Measurements from ENCODE around the gene C2.

DNA sequence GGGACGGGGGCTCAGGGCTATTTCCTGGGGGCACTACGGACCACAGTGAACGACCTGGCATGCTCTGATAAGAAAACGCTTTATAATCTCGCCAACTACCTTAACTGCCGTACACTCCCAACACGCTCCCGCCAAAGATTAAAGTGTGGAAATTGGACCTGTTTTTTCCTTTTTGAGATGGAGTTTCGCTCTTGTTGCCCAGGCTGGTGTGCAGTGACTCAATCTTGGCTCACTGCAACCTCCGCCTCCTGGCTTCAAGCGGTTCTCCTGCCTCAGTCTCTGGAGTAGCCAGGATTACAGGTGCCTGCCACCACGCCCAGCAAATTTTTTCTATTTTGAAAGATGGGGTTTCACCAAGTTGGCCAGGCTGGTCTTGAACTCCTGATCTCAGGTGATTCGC is 48.4 kb upstream of the C2 start:
- TF ChIP-seq, protein P1, sequence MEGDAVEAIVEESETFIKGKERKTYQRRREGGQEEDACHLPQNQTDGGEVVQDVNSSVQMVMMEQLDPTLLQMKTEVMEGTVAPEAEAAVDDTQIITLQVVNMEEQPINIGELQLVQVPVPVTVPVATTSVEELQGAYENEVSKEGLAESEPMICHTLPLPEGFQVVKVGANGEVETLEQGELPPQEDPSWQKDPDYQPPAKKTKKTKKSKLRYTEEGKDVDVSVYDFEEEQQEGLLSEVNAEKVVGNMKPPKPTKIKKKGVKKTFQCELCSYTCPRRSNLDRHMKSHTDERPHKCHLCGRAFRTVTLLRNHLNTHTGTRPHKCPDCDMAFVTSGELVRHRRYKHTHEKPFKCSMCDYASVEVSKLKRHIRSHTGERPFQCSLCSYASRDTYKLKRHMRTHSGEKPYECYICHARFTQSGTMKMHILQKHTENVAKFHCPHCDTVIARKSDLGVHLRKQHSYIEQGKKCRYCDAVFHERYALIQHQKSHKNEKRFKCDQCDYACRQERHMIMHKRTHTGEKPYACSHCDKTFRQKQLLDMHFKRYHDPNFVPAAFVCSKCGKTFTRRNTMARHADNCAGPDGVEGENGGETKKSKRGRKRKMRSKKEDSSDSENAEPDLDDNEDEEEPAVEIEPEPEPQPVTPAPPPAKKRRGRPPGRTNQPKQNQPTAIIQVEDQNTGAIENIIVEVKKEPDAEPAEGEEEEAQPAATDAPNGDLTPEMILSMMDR (IDR thresholded peaks at IDR 0.05; ENCODE audit: low read depth, low read length) = no peak
- TF ChIP-seq POLR2A (IDR thresholded peaks at IDR 0.05; ENCODE audit: extremely low read depth, insufficient read length) = no peak
- TF ChIP-seq, protein P2, sequence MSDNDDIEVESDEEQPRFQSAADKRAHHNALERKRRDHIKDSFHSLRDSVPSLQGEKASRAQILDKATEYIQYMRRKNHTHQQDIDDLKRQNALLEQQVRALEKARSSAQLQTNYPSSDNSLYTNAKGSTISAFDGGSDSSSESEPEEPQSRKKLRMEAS (IDR thresholded peaks at IDR 0.05; ENCODE audit: low read depth, low read length) = no peak
